ENCODE measurements around the gene TRIM69. TPM values are rescaled to one million over a fixed set of nuclear protein-coding genes. Genes with fewer than 3 reads are reported as not detected.

TRIM69 gene
- total and polyA plus RNA-seq, 2 of the 8 experiments (the other 6 are each of a cell fraction or from before 2014, with no cell fraction given): 4.3 to 6.2 TPM

- 0 out of 4 replicates have a peak, but pooled peaks of 1 of the 2 experiments have one; percentile 5 for TF ChIP-seq SIN3A (conservative IDR thresholded peaks at IDR 0.05 in 1 of 2, IDR thresholded peaks at IDR 0.05 in 1 of 2; ENCODE audit: low read depth in 1 of 2, low read length in 2 of 2)
- TF ChIP-seq CBX5 (IDR thresholded peaks at IDR 0.05; ENCODE audit: low read depth, low read length): no peak
- TF ChIP-seq RAD21 (IDR thresholded peaks at IDR 0.05 in 1 of 2, conservative IDR thresholded peaks at IDR 0.05 in 1 of 2; ENCODE audit: low read depth in 2 of 2, low read length in 2 of 2): no peak
- no peak for TF ChIP-seq CBX8 (IDR thresholded peaks at IDR 0.05; ENCODE audit: borderline replicate concordance, low read depth, low read length)
- no peak for TF ChIP-seq KDM5A (IDR thresholded peaks at IDR 0.05; ENCODE audit: low read length)
- TF ChIP-seq POU5F1 (IDR thresholded peaks at IDR 0.05; ENCODE audit: low read depth, low read length): no peak
- TF ChIP-seq KDM4A (IDR thresholded peaks at IDR 0.05; ENCODE audit: low read depth, low read length, severe bottlenecking): peak; percentile 66
- TF ChIP-seq, protein P1, sequence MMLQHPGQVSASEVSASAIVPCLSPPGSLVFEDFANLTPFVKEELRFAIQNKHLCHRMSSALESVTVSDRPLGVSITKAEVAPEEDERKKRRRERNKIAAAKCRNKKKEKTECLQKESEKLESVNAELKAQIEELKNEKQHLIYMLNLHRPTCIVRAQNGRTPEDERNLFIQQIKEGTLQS (IDR thresholded peaks at IDR 0.05; ENCODE audit: insufficient read depth, low read depth, low read length): no peak
- no peak for TF ChIP-seq HDAC6 (IDR thresholded peaks at IDR 0.05; ENCODE audit: low read depth, low read length)
- no peak for TF ChIP-seq SRF (IDR thresholded peaks at IDR 0.05; ENCODE audit: low read depth, low read length)
- no peak for TF ChIP-seq BACH1 (IDR thresholded peaks at IDR 0.05; ENCODE audit: low read length)
- no peak for TF ChIP-seq CREB1 (IDR thresholded peaks at IDR 0.05)
- no peak for TF ChIP-seq FOSL1 (IDR thresholded peaks at IDR 0.05; ENCODE audit: insufficient read depth, low read depth, low read length)
- no peak for TF ChIP-seq ASH2L (IDR thresholded peaks at IDR 0.05; ENCODE audit: low read length)
- TF ChIP-seq TBP (IDR thresholded peaks at IDR 0.05; ENCODE audit: low read depth, low read length): no peak
These were observed 24.5 kb upstream of the TRIM69 start (continued) for GRCh38 chr15:44711743-44712345.

Measured in H1 (cell line).